ENCODE results near the gene NFKBIE.

Gene NFKBIE

GRCh38 chr6:44217332-44218143 lies 47.8 kb downstream of the NFKBIE start:
- no peak overlapping the region for H3K4me3 ChIP-seq (replicated peaks in 1 of 2; ENCODE audit: low read depth in 2 of 2, low read length in 2 of 2)
- DNase-seq (ENCODE audit: low read depth in 2 of 2), result no peak
- TF ChIP-seq CTCF (IDR thresholded peaks at IDR 0.05; ENCODE audit: low read depth, low read length), result no peak

- no peak for DNase-seq (ENCODE audit: low read depth in 2 of 2)
- no peak for TF ChIP-seq CTCF (IDR thresholded peaks at IDR 0.05; ENCODE audit: low read depth, low read length)
- H3K4me3 ChIP-seq (replicated peaks in 1 of 2; ENCODE audit: low read depth in 2 of 2, low read length in 2 of 2), result no peak within 1 kb of the TSS
Observed at GRCh38 chr6:44216677-44217331, 48.5 kb downstream of the NFKBIE start, which contains the start of gene MYMX. TSS of gene MYMX (plus strand) at chr6:44216926. CDS start at chr6:44217472, 546 bp downstream.

- no peak for TF ChIP-seq CTCF (IDR thresholded peaks at IDR 0.05; ENCODE audit: low read depth, low read length)
- DNase-seq (ENCODE audit: low read depth in 2 of 2), result no peak
- H3K4me3 ChIP-seq (replicated peaks in 1 of 2; ENCODE audit: low read depth in 2 of 2, low read length in 2 of 2), result no peak overlapping the region
Observed at GRCh38 chr6:44214307-44214706, 51.0 kb downstream of the NFKBIE start.

DNA sequence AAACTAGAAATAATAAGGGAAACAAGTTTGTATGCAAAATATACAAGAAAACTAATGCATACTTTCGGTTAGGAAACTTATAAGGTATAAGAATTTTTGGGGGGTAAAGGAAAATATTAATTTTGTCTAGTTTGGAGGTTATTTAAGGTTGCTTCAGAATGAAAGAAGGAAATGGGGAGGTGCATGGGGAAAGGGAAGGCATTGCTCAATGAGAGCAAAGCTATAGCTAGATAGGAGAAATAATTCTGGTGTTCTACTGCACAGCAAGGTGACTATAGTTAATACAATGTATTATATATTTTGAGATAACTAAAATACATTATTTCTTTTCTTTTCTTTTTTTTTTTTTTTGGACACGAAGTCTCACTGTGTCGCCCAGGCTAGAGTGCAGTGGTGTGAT lies 54.1 kb downstream of the NFKBIE start:
- TF ChIP-seq CTCF (IDR thresholded peaks at IDR 0.05; ENCODE audit: low read depth, low read length), result no peak
- no peak overlapping the region for H3K4me3 ChIP-seq (replicated peaks in 1 of 2; ENCODE audit: low read depth in 2 of 2, low read length in 2 of 2)
- DNase-seq (ENCODE audit: low read depth in 2 of 2), result no peak

All from cardiac fibroblast (primary cell).